Measurements from ENCODE around the gene MS4A6A. TPM values are rescaled to one million over a fixed set of nuclear protein-coding genes. Genes with fewer than 3 reads are reported as not detected.
"Not testable (repeated sequence)": the region's sequence is repeated elsewhere in the genome, so short reads cannot be mapped to it uniquely, and the experiment has no call there.

MS4A6A gene
- total RNA-seq, 4 donors from 2014 or later, result 4.6 to 26.6 (median 18.8) TPM

GRCh38 chr11:60208146-60208895 is 25.4 kb upstream of the MS4A6A start:
- H3K4me3 ChIP-seq, result no peak overlapping the region
- TF ChIP-seq CTCF (IDR thresholded peaks at IDR 0.05 in 4 of 5, conservative IDR thresholded peaks at IDR 0.05 in 1 of 5), result no peak
- H3K27me3 ChIP-seq, result no peaks in the 10 kb centered on the region
- H3K27ac ChIP-seq, result no peak overlapping the region
- no peaks in the 10 kb centered on the region for H3K36me3 ChIP-seq
- DNase-seq (no peak), ATAC-seq (no peak)
- in situ Hi-C loops (cut with MboI; ENCODE audit: low sequenced_read_pairs in 4 of 4), result no loop called here
- no peaks in the 10 kb centered on the region for H3K9me3 ChIP-seq
- H3K4me1 ChIP-seq, result no peaks in the 10 kb centered on the region
- intact Hi-C loops (cut with DNase I; ENCODE audit: low total_unique reads), result no loop called here

- intact Hi-C loops (cut with DNase I; ENCODE audit: low total_unique reads), result no loop called here
- Histone ChIP-seq H3K27ac (no peak overlapping the region), H3K36me3 (no peaks in the 10 kb centered on the region), H3K4me1 (no peaks in the 10 kb centered on the region), H3K4me3 (no peak overlapping the region), H3K27me3 (no peaks in the 10 kb centered on the region), H3K9me3 (no peaks in the 10 kb centered on the region)
- DNase-seq (no peak), ATAC-seq (no peak)
- TF ChIP-seq POLR2A (IDR thresholded peaks at IDR 0.05) (no peak), CTCF (IDR thresholded peaks at IDR 0.05 in 4 of 5, conservative IDR thresholded peaks at IDR 0.05 in 1 of 5) (no peak)
- in situ Hi-C loops (cut with MboI; ENCODE audit: low sequenced_read_pairs in 4 of 4), result no loop called here
Measured at GRCh38 chr11:60206616-60207015, 23.7 kb upstream of the MS4A6A start.

GRCh38 chr11:60204922-60205321 is 22.0 kb upstream of the MS4A6A start:
- ATAC-seq (no peak), DNase-seq (no peak)
- H3K4me1 ChIP-seq, result no peaks in the 10 kb centered on the region
- H3K9me3 ChIP-seq, result no peaks in the 10 kb centered on the region
- no peaks in the 10 kb centered on the region for H3K27me3 ChIP-seq
- in situ Hi-C loops (cut with MboI; ENCODE audit: low sequenced_read_pairs in 4 of 4) (no loop called here), intact Hi-C loops (cut with DNase I; ENCODE audit: low total_unique reads) (no loop called here)
- no peak overlapping the region for H3K27ac ChIP-seq
- H3K4me3 ChIP-seq, result no peak overlapping the region
- TF ChIP-seq POLR2A (IDR thresholded peaks at IDR 0.05) (no peak), CTCF (IDR thresholded peaks at IDR 0.05 in 4 of 5, conservative IDR thresholded peaks at IDR 0.05 in 1 of 5) (no peak)
- no peaks in the 10 kb centered on the region for H3K36me3 ChIP-seq

GRCh38 chr11:60201334-60201733 is 18.5 kb upstream of the MS4A6A start:
- H3K9me3 ChIP-seq; intact Hi-C loops (cut with DNase I; ENCODE audit: low total_unique reads); DNase-seq; H3K27ac ChIP-seq; H3K36me3 ChIP-seq; H3K4me3 ChIP-seq; in situ Hi-C loops (cut with MboI; ENCODE audit: low sequenced_read_pairs in 4 of 4); H3K4me1 ChIP-seq; H3K27me3 ChIP-seq; ATAC-seq: not testable (repeated sequence)

GRCh38 chr11:60197442-60197841 is 14.6 kb upstream of the MS4A6A start:
- intact Hi-C loops (cut with DNase I; ENCODE audit: low total_unique reads), result loop anchor here (10.0 kb wide), 1 partner anchor 373 kb away; no protein-coding TSS in a partner anchor
- ATAC-seq, result no peak
- in situ Hi-C loops (cut with MboI; ENCODE audit: low sequenced_read_pairs in 4 of 4), result loop anchor here in 1 of 4 donors (25.0 kb wide), 1 partner anchor 110 kb away; the partner anchor contains the start of gene MS4A2
- Histone ChIP-seq H3K27ac (no peak overlapping the region), H3K4me1 (no peaks in the 10 kb centered on the region), H3K9me3 (no peaks in the 10 kb centered on the region), H3K4me3 (no peak overlapping the region), H3K27me3 (no peaks in the 10 kb centered on the region), H3K36me3 (no peaks in the 10 kb centered on the region)
- no peak for DNase-seq
- TF ChIP-seq POLR2A (IDR thresholded peaks at IDR 0.05), result no peak
- no peak for TF ChIP-seq CTCF (IDR thresholded peaks at IDR 0.05 in 4 of 5, conservative IDR thresholded peaks at IDR 0.05 in 1 of 5)
